Neuronal stem cell (in vitro differentiated cells): ENCODE measurements around the gene OR51B4.

Experiments
- DNase-seq: peaks from one replicate; pipeline ENCODE4 v3.0.0-alpha.2; 2013; ENCODE audit warnings: low spot score
- H2AFZ ChIP-seq: one replicate; pipeline ENCODE4 v1.6.1; 2013; ENCODE audit warnings: mild to moderate bottlenecking, low read length, inconsistent platforms
- H2AK5ac ChIP-seq: 2 replicates; pipeline ENCODE4 v1.6.1; 2013; ENCODE audit warnings: low read depth, mild to moderate bottlenecking, inconsistent platforms, low read length, moderate library complexity, mixed read lengths
- H2BK120ac ChIP-seq: 2 replicates; pipeline ENCODE4 v1.6.1; 2013; ENCODE audit warnings: low read depth, mild to moderate bottlenecking, inconsistent platforms, low read length, moderate library complexity, mixed read lengths
- H2BK12ac ChIP-seq: one replicate; pipeline ENCODE4 v1.6.1; 2013; ENCODE audit warnings: low read length, inconsistent platforms
- H2BK15ac ChIP-seq: 2 replicates; pipeline ENCODE4 v1.6.1; 2013; ENCODE audit warnings: mild to moderate bottlenecking, low read length, inconsistent platforms, mixed read lengths
- H2BK5ac ChIP-seq: one replicate; pipeline ENCODE4 v1.6.1; 2013; ENCODE audit warnings: inconsistent platforms, mild to moderate bottlenecking, low read length, moderate library complexity
- H3K14ac ChIP-seq: one replicate; pipeline ENCODE4 v1.6.1; 2013; ENCODE audit warnings: low read length, inconsistent platforms
- H3K18ac ChIP-seq: 2 replicates; pipeline ENCODE4 v1.6.1; 2013; ENCODE audit warnings: low read length, inconsistent platforms
- H3K23ac ChIP-seq: 2 replicates; pipeline ENCODE4 v1.6.1; 2013; ENCODE audit warnings: low read depth, mild to moderate bottlenecking, mixed read lengths, low read length, inconsistent platforms; ENCODE audit not compliant: poor library complexity
- H3K27ac ChIP-seq: replicated peaks from 3 replicates; pipeline ENCODE4 v1.5.1; 2013; ENCODE audit warnings: low read length, inconsistent platforms
- H3K27me3 ChIP-seq, 3 experiments: 2 replicates each; pipeline ENCODE4 v1.6.1; 2013; ENCODE audit warnings: low read length in 3 of 3, mild to moderate bottlenecking in 2 of 3, inconsistent platforms in 1 of 3, low read depth in 1 of 3, mixed read lengths in 1 of 3, moderate library complexity in 1 of 3; ENCODE audit not compliant: control insufficient read depth in 3 of 3, insufficient read depth in 3 of 3
- H3K36me3 ChIP-seq, 2 donors: replicated peaks in 1 of 2; 2 replicates each; pipeline ENCODE4 v1.6.1; 2013; ENCODE audit warnings: low read length in 2 of 2; ENCODE audit not compliant: control insufficient read depth in 2 of 2, insufficient read depth in 2 of 2
- H3K4ac ChIP-seq: 2 replicates; pipeline ENCODE4 v1.6.1; 2013; ENCODE audit warnings: inconsistent platforms, mild to moderate bottlenecking, low read length, moderate library complexity
- H3K4me1 ChIP-seq, 2 donors: 1 replicate in 1 of 2; 2 replicates in 1 of 2; pipeline ENCODE4 v1.6.1; 2013; ENCODE audit warnings: low read length in 2 of 2, low read depth in 1 of 2; ENCODE audit not compliant: control insufficient read depth in 2 of 2, insufficient read depth in 1 of 2
- H3K4me2 ChIP-seq: one replicate; pipeline ENCODE4 v1.6.1; 2013; ENCODE audit warnings: mild to moderate bottlenecking, low read length, inconsistent platforms; ENCODE audit not compliant: insufficient read depth, poor library complexity, severe bottlenecking
- H3K4me3 ChIP-seq, 2 donors: 2 replicates each; pipeline ENCODE4 v1.5.1; 2013; ENCODE audit warnings: low read length in 2 of 2, mild to moderate bottlenecking in 2 of 2, inconsistent platforms in 1 of 2, moderate library complexity in 1 of 2
- H3K79me1 ChIP-seq: one replicate; pipeline ENCODE4 v1.6.1; 2013; ENCODE audit warnings: low read depth, mild to moderate bottlenecking, inconsistent platforms, low read length, moderate library complexity
- H3K9ac ChIP-seq: one replicate; pipeline ENCODE4 v1.6.1; 2013; ENCODE audit warnings: mild to moderate bottlenecking, low read depth, low read length, inconsistent platforms; ENCODE audit not compliant: poor library complexity
- H3K9me3 ChIP-seq, 2 donors: replicated peaks in 1 of 2; 2 replicates each; pipeline versions ENCODE3 to v1.6.1; 2013; ENCODE audit warnings: low read length in 2 of 2, mild to moderate bottlenecking in 2 of 2, inconsistent platforms in 1 of 2, low read depth in 1 of 2, mixed read lengths in 1 of 2, moderate library complexity in 1 of 2; ENCODE audit not compliant: control insufficient read depth in 2 of 2, insufficient read depth in 1 of 2
- H4K8ac ChIP-seq: one replicate; pipeline ENCODE4 v1.6.1; 2013; ENCODE audit warnings: low read depth, mild to moderate bottlenecking, inconsistent platforms, low read length, moderate library complexity
- H4K91ac ChIP-seq: one replicate; pipeline ENCODE4 v1.6.1; 2013; ENCODE audit warnings: low read length, low read depth, mild to moderate bottlenecking, inconsistent platforms; ENCODE audit not compliant: poor library complexity
- WGBS, 2 donors: extraction: QIAGEN DNeasy Blood & Tissue Kit; methylation state at CpG; one replicate each; pipeline ENCODE4 v1.1.7; 2013; ENCODE audit warnings: missing lambda C conversion rate in 2 of 2, mixed read lengths in 1 of 2; ENCODE audit not compliant: insufficient read length in 2 of 2, insufficient replicate concordance in 1 of 2; ENCODE audit errors: extremely low coverage in 2 of 2; 5-methylcytosine and 5-hydroxymethylcytosine counted together

Gene OR51B4

GRCh38 chr11:5266609-5267008 lies 35.1 kb downstream of the OR51B4 start:
- Histone ChIP-seq H2BK15ac (no peak overlapping the region), H3K27me3 (no peaks in the 10 kb centered on the region), H3K18ac (no peak overlapping the region), H4K91ac (no peak overlapping the region), H3K4me2 (no peak overlapping the region), H3K4me3 (no peak overlapping the region), H3K14ac (no peak overlapping the region), H2AK5ac (no peak overlapping the region), H3K9me3 (no peaks in the 10 kb centered on the region), H3K36me3 (no peaks in the 10 kb centered on the region), H3K9ac (no peak overlapping the region), H3K79me1 (no peaks in the 10 kb centered on the region), H4K8ac (no peak overlapping the region), H3K4me1 (no peaks in the 10 kb centered on the region), H2BK12ac (no peak overlapping the region), H3K4ac (no peak overlapping the region), H2BK5ac (no peak overlapping the region), H2BK120ac (no peak overlapping the region), H2AFZ (no peak overlapping the region), H3K23ac (no peak overlapping the region), H3K27ac (no peak overlapping the region)
- no peak for DNase-seq

GRCh38 chr11:5265832-5266231 lies 35.9 kb downstream of the OR51B4 start:
- Histone ChIP-seq H2BK12ac (no peak overlapping the region), H2AFZ (no peak overlapping the region), H3K79me1 (no peaks in the 10 kb centered on the region), H3K23ac (no peak overlapping the region), H3K14ac (no peak overlapping the region), H3K4me2 (no peak overlapping the region), H3K27me3 (no peaks in the 10 kb centered on the region), H3K4ac (no peak overlapping the region), H2AK5ac (no peak overlapping the region), H3K4me3 (no peak overlapping the region), H3K27ac (no peak overlapping the region), H3K18ac (no peak overlapping the region), H4K91ac (no peak overlapping the region), H4K8ac (no peak overlapping the region), H2BK120ac (no peak overlapping the region), H3K36me3 (no peaks in the 10 kb centered on the region), H3K9me3 (no peaks in the 10 kb centered on the region), H3K4me1 (no peaks in the 10 kb centered on the region), H2BK15ac (no peak overlapping the region), H3K9ac (no peak overlapping the region), H2BK5ac (no peak overlapping the region)
- WGBS, 2 donors, result no CpG with 5 or more reads among the region's 2 CpGs
- no peak for DNase-seq

DNA sequence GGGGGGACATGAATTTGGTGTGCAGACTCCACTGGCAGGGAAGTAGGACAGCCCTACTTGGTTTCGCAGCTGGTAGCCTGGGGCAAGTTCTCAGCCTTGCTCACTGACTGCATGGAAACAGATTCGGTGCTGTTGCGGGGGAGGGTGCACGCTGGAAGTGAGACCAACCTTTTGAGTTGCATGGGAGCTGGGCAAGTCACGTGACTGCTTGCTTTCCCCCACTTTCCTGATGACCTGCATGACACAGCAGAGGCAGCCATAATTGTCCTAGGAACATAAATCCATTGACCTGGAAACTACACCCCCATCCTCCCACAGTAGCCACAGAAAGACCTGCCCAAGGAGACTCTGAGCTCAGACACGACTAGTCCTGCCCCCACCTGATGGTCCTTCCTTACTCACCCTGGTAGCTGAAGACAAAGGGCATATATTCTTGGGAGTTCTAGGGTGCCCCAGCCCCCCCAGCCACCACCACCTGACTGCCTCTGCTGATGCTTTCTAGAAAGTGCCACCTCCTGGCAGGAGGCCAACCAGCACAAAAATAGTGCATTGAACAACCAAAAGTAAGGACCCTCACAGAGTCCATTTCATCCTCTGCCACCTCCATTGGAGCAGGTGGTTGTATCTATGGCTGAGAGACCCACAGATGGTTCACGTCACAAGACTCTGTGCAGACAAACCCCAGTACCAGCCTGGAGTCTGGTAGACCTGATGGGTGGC lies 43.0 kb downstream of the OR51B4 start:
- Histone ChIP-seq H2AFZ (no peak overlapping the region), H3K9ac (no peak overlapping the region), H2BK12ac (no peak overlapping the region), H2AK5ac (no peak overlapping the region), H3K79me1 (peaks cover 2% of the 10 kb centered on the region), H3K4me3 (no peak overlapping the region), H2BK5ac (no peak overlapping the region), H3K27ac (no peak overlapping the region), H4K8ac (no peak overlapping the region), H3K27me3 (no peaks in the 10 kb centered on the region), H3K4ac (no peak overlapping the region), H3K23ac (no peak overlapping the region), H3K14ac (no peak overlapping the region), H3K18ac (peak overlapping the region; percentile 80), H3K9me3 (no peaks in the 10 kb centered on the region), H3K36me3 (no peaks in the 10 kb centered on the region), H3K4me1 (peaks cover 0 to 3% of the 10 kb centered on the region in 2 donors), H4K91ac (no peak overlapping the region), H2BK15ac (no peak overlapping the region), H2BK120ac (no peak overlapping the region), H3K4me2 (peak overlapping the region; percentile 11)
- no CpG with 5 or more reads among the region's 7 CpGs for WGBS, 2 donors
- DNase-seq, result no peak

GRCh38 chr11:5257296-5257695 lies 44.5 kb downstream of the OR51B4 start:
- Histone ChIP-seq H3K14ac (no peak overlapping the region), H2BK12ac (no peak overlapping the region), H2AK5ac (no peak overlapping the region), H3K9me3 (no peaks in the 10 kb centered on the region), H3K4me1 (peaks cover 0 to 3% of the 10 kb centered on the region in 2 donors), H2BK15ac (no peak overlapping the region), H3K79me1 (peaks cover 2% of the 10 kb centered on the region), H2AFZ (no peak overlapping the region), H4K91ac (no peak overlapping the region), H4K8ac (no peak overlapping the region), H3K27me3 (no peaks in the 10 kb centered on the region), H3K9ac (no peak overlapping the region), H3K27ac (no peak overlapping the region), H3K4me2 (no peak overlapping the region), H3K18ac (no peak overlapping the region), H2BK5ac (no peak overlapping the region), H2BK120ac (no peak overlapping the region), H3K4ac (no peak overlapping the region), H3K36me3 (no peaks in the 10 kb centered on the region), H3K4me3 (no peak overlapping the region), H3K23ac (no peak overlapping the region)
- no peak for DNase-seq
- no CpG with 5 or more reads among the region's 2 CpGs for WGBS, 2 donors
